Adrenal gland (tissue), 12 donors: ENCODE results near the gene MPP3. TPM values are rescaled to one million over a fixed set of nuclear protein-coding genes. Genes with fewer than 3 reads are reported as not detected.
"Not testable (repeated sequence)": the region's sequence is repeated elsewhere in the genome, so short reads cannot be mapped to it uniquely, and the experiment has no call there.

ENCODE experiments used
- DNase-seq, 7 donors: peaks; one replicate each; pipeline ENCODE4 v3.0.0-alpha.2; 2019 to 2020
- H3K27ac ChIP-seq, 5 donors: fragments of 200-600 bp; sonication (generic) in 4 of 5; 1 replicate in 3 of 5; 2 replicates in 2 of 5; pipeline versions ENCODE4 v1.5.1 to v1.8.0; 2016 to 2020; ENCODE audit warnings: mild to moderate bottlenecking in 1 of 5
- H3K27me3 ChIP-seq: fragments of 200-600 bp; 2 replicates; pipeline ENCODE4 v1.8.0; 2021
- H3K36me3 ChIP-seq, 2 donors: fragments of 200-600 bp; replicated peaks in 1 of 2; 1 replicate in 1 of 2; 2 replicates in 1 of 2; pipeline versions ENCODE4 v1.5.1 to v1.8.0; 2018 to 2022
- H3K4me1 ChIP-seq, 2 donors: fragments of 200-600 bp; replicated peaks in 1 of 2; 1 replicate in 1 of 2; 2 replicates in 1 of 2; pipeline versions ENCODE4 v1.5.1 to v1.8.0; 2018 to 2021
- H3K4me3 ChIP-seq, 4 donors: fragments of 200-600 bp; sonication (generic) in 3 of 4; one replicate each; pipeline ENCODE4 v1.5.1; 2016 to 2018
- H3K9me3 ChIP-seq, 3 donors: fragments of 200-600 bp; sonication (generic) in 1 of 3; replicated peaks in 1 of 3; 1 replicate in 2 of 3; 2 replicates in 1 of 3; pipeline versions ENCODE4 v1.5.1 to v1.8.0; 2016 to 2021
- CTCF ChIP-seq, 6 experiments: fragments of 450-650 bp in 4 of 6; fragments of 200-600 bp in 2 of 6; sonication (generic) in 1 of 6; IDR thresholded peaks; 1 replicate in 5 of 6; 2 replicates in 1 of 6; pipeline versions ENCODE4 v1.5.1 to v1.8.0; 2016 to 2021; ENCODE audit warnings: antibody characterized with exemption in 6 of 6, mild to moderate bottlenecking in 2 of 6, moderate library complexity in 1 of 6
- POLR2A ChIP-seq, 2 donors: fragments of 450-650 bp; IDR thresholded peaks; one replicate each; pipeline ENCODE4 v1.6.1; 2017; ENCODE audit warnings: antibody characterized with exemption in 2 of 2, mild to moderate bottlenecking in 2 of 2, moderate library complexity in 1 of 2
- WGBS, 4 donors: extraction: QIAGEN DNeasy Blood & Tissue Kit in 2 of 4; methylation state at CpG; one replicate each; pipeline versions ENCODE4 v1.1.5 to v1.1.7; 2013 to 2017; 5-methylcytosine and 5-hydroxymethylcytosine counted together
- intact Hi-C, 2 donors: fragments of 100-400 bp; cut with DNase I; formaldehyde crosslinking; loops; one replicate each; pipeline versions ENCODE4 v1.14.1 to v1.15.0; 2022 to 2023
- polyA plus RNA-seq, 3 donors: library from polyadenylated mRNA; stranded (reverse); fragments of 200-250 nt in 2 of 3; fragments of 350-450 nt in 1 of 3; fragmentation: Illumina TruSeq in 1 of 3; extraction: RNeasy Lipid Tissue Mini Kit (QIAGEN cat#74804) in 1 of 3; gene quantifications; one replicate each; pipeline ENCODE4 v1.2.3, GENCODE V29; 2013 to 2014
- total RNA-seq, 9 donors: library from RNA; depleted of rRNA in 4 of 9; stranded (reverse); fragments of >200 nt in 4 of 9; fragments of 120-200 nt in 1 of 9; fragmentation: NEBNext Ultra II Directional in 1 of 9; extraction: Animal tissue kit (Norgen Biotek cat#: 25700) in 1 of 9; gene quantifications; one replicate each; pipeline versions ENCODE4 v1.1.0 to v1.2.4, GENCODE V29; 2013 to 2023
- donor health status: healthy with polysubstance abuse.
- donor health status: Bipolar disorder and iron deficiency.
- donor health status: DM: yes; HTN: yes; CAD: no.
- donor health status: DM: no; HTN: no; CAD: no.
- donor health status: DM: no; HTN: no; CAD: no.
- donor health status: DM: yes; HTN: yes; CAD: no.

The MPP3 gene
- total and polyA plus RNA-seq, 12 donors: 0.60 to 10.6 (median 3.6) TPM

DNA sequence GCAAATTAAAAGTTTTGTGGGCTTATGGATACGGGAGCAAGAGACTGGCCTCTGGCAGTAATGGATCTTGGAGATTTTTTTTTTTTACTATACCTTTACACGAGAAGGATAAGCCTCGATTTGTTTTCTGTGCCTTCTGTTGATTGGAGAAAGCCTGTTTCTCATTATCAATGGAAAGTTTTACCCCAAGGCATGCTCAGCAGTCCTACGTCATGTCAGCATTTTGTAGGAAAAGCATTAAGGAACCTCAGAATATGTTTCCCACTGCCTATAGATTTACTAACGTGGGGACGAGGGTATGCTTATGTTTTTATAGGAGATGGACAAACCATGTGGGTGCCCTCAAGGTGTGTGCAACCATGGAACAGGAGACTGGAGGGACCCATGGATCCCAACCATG is 40.9 kb upstream of the MPP3 start:
- WGBS, 4 donors: 60 to 72% (median 67%) methylated on average over 6 of the region's 6 CpGs
- peaks cover 3 to 4% of the 10 kb centered on the region in 2 donors for H3K4me1 ChIP-seq
- intact Hi-C loops: loop anchor here in 1 of 2 donors (10.0 kb wide), 1 partner anchor 121 kb away; no protein-coding TSS in a partner anchor
- no peaks in the 10 kb centered on the region for H3K36me3 ChIP-seq
- H3K4me3 ChIP-seq: no peak overlapping the region
- no peaks in the 10 kb centered on the region for H3K27me3 ChIP-seq
- no peaks in the 10 kb centered on the region for H3K9me3 ChIP-seq
- TF ChIP-seq CTCF (IDR thresholded peaks at IDR 0.05): no peak
- no peak for TF ChIP-seq POLR2A (IDR thresholded peaks at IDR 0.05)
- DNase-seq: no peak
- no peak overlapping the region for H3K27ac ChIP-seq

DNA sequence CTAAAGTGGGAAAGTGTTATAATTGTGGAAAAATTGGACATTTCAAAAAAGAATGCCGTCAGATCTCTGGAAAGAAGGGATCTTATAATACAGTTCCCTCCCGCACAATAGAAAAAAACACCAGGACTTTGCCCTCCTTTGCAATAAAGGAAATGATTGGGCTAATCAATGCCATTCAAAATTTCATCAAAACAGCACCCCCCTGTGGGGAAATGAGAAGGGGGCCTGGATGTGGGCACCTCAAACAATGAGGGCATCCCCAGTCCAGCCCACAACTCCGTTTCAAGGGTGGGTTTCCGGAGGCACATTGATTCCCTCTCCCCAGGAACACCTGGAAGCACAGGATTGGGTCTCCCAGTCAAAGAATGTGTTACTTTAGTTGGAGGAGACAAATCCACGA is 40.1 kb upstream of the MPP3 start:
- intact Hi-C loops: loop anchor here in 1 of 2 donors (10.0 kb wide), 1 partner anchor 122 kb away; no protein-coding TSS in a partner anchor
- TF ChIP-seq CTCF (IDR thresholded peaks at IDR 0.05): no peak
- no peak for TF ChIP-seq POLR2A (IDR thresholded peaks at IDR 0.05)
- H3K9me3 ChIP-seq: no peaks in the 10 kb centered on the region
- no peaks in the 10 kb centered on the region for H3K4me1 ChIP-seq
- no peaks in the 10 kb centered on the region for H3K36me3 ChIP-seq
- H3K4me3 ChIP-seq: no peak overlapping the region
- no peak for DNase-seq
- 63 to 86% (median 77%) methylated on average over 5 of the region's 5 CpGs for WGBS, 4 donors
- H3K27me3 ChIP-seq: no peaks in the 10 kb centered on the region
- no peak overlapping the region for H3K27ac ChIP-seq

- WGBS, 4 donors: 68 to 74% (median 73%) methylated on average over 14 of the region's 14 CpGs
- DNase-seq: no peak
- Histone ChIP-seq H3K9me3 (no peaks in the 10 kb centered on the region), H3K27ac (no peak overlapping the region), H3K27me3 (no peaks in the 10 kb centered on the region), H3K36me3 (no peaks in the 10 kb centered on the region), H3K4me3 (no peak overlapping the region), H3K4me1 (no peaks in the 10 kb centered on the region)
- TF ChIP-seq POLR2A (IDR thresholded peaks at IDR 0.05): no peak
- no peak for TF ChIP-seq CTCF (IDR thresholded peaks at IDR 0.05)
- intact Hi-C loops: loop anchor here in 1 of 2 donors (10.0 kb wide), 1 partner anchor 123 kb away; no protein-coding TSS in a partner anchor
These were observed 39.2 kb upstream of the MPP3 start for GRCh38 chr17:43871946-43872690.

- 72 to 81% (median 74%) methylated on average over 6 of the region's 6 CpGs for WGBS, 4 donors
- H3K27me3 ChIP-seq, H3K9me3 ChIP-seq, DNase-seq, H3K4me3 ChIP-seq, intact Hi-C loops, H3K27ac ChIP-seq, H3K36me3 ChIP-seq, H3K4me1 ChIP-seq: not testable (repeated sequence)
These were observed 36.1 kb upstream of the MPP3 start for GRCh38 chr17:43869031-43869430.
